ENCODE results near the gene GPC1. TPM values are rescaled to one million over a fixed set of nuclear protein-coding genes. Genes with fewer than 3 reads are reported as not detected.

Gene GPC1
- total and polyA plus RNA-seq, 2 of the 4 experiments (the other 2 are of a cell fraction), result 16.0 to 211 TPM

GRCh38 chr2:240502430-240503121 is 67.1 kb downstream of the GPC1 start:
- ChIA-PET POLR2A (ENCODE audit: unreplicated experiment) (no interaction called here), CTCF (interaction anchor here (0.8 kb wide), 1 partner anchor 12 kb away, joined by 4 read pairs; no protein-coding TSS in a partner anchor)
- Histone ChIP-seq H3K4me3 (ENCODE audit: insufficient read depth, low read depth, low read length) (no peak overlapping the region), H3K9ac (ENCODE audit: low read depth, low read length) (no peak overlapping the region), H4K5ac (ENCODE audit: low read depth, low read length) (no peak overlapping the region), H3K4me2 (ENCODE audit: low read depth, low read length) (no peak overlapping the region), H2AK9ac (replicated peaks; ENCODE audit: low read depth, low read length, poor library complexity) (no peak overlapping the region), H2AK5ac (ENCODE audit: low read depth, low read length) (no peak overlapping the region), H3K9me3 (ENCODE audit: control insufficient read depth, insufficient read depth, low read length) (no peaks in the 10 kb centered on the region), H3K9me1 (ENCODE audit: insufficient read depth, low read length) (peaks cover 8% of the 10 kb centered on the region; the same call in 1 of the 2 replicates), H3K4me1 (ENCODE audit: control insufficient read depth, insufficient read depth, low read length) (no peaks in the 10 kb centered on the region), H4K91ac (ENCODE audit: insufficient read depth, low read depth, low read length) (no peak overlapping the region), H2BK20ac (ENCODE audit: low read depth, low read length) (no peak overlapping the region), H3K27ac (ENCODE audit: insufficient read depth, low read length) (no peak overlapping the region), H2BK15ac (ENCODE audit: low read depth, low read length) (no peak overlapping the region), H4K8ac (ENCODE audit: low read depth in 2 of 2, low read length in 2 of 2) (no peak overlapping the region), H3K18ac (ENCODE audit: low read depth, low read length) (no peak overlapping the region), H3K36me3 (ENCODE audit: control insufficient read depth, insufficient read depth, low read length) (peaks cover 2% of the 10 kb centered on the region), H3K14ac (replicated peaks; ENCODE audit: low read depth, low read length) (no peak overlapping the region), H2BK5ac (ENCODE audit: low read depth, low read length, poor library complexity, severe bottlenecking) (no peak overlapping the region), H3K4ac (ENCODE audit: low read depth, low read length) (no peak overlapping the region), H3K56ac (ENCODE audit: extremely low read depth, insufficient read depth, low read length) (no peak overlapping the region), H4K20me1 (ENCODE audit: insufficient read depth, low read length) (no peaks in the 10 kb centered on the region; the same call in 1 of the 2 replicates), H3K27me3 (ENCODE audit: control insufficient read depth, insufficient read depth, low read length) (no peaks in the 10 kb centered on the region), H2AFZ (replicated peaks; ENCODE audit: low read length, poor library complexity) (no peak overlapping the region), H3K79me1 (ENCODE audit: low read depth in 1 of 2, low read length in 2 of 2) (no peaks in the 10 kb centered on the region), H2BK120ac (ENCODE audit: low read depth, low read length) (no peak overlapping the region), H3K23ac (ENCODE audit: low read depth, low read length) (no peak overlapping the region)
- no peak for TF ChIP-seq BHLHE40 (IDR thresholded peaks at IDR 0.05; ENCODE audit: low read depth, low read length)
- TF ChIP-seq CEBPB (IDR thresholded peaks at IDR 0.05; ENCODE audit: low read depth, low read length), result no peak
- no peak for TF ChIP-seq NFE2L2 (IDR thresholded peaks at IDR 0.05; ENCODE audit: low read depth, low read length)
- intact Hi-C loops (cut with micrococcal nuclease), result no loop called here
- dilution Hi-C loops (cut with HindIII; ENCODE audit: low sequenced_read_pairs, unreplicated experiment), result no loop called here
- BruUV-seq (replicated peaks), result no TSS peak
- ATAC-seq (ENCODE audit: low read depth) (no peak), DNase-seq (no peak)
- in situ Hi-C loops (cut with MboI; ENCODE audit: low sequenced_read_pairs), result loop anchor here (10.0 kb wide), 1 partner anchor 342 kb away; no protein-coding TSS in a partner anchor
- 80% methylated on average over 8 of the region's 14 CpGs; no CpG with 5 or more reads in 1 of the 2 experiments for WGBS, 2 experiments (ENCODE audit: extremely low coverage in 2 of 2, insufficient read length in 1 of 2)
